ENCODE data around the gene NPW.
"Not testable (repeated sequence)": the region's sequence is repeated elsewhere in the genome, so short reads cannot be mapped to it uniquely, and the experiment has no call there.

Gene NPW

DNA sequence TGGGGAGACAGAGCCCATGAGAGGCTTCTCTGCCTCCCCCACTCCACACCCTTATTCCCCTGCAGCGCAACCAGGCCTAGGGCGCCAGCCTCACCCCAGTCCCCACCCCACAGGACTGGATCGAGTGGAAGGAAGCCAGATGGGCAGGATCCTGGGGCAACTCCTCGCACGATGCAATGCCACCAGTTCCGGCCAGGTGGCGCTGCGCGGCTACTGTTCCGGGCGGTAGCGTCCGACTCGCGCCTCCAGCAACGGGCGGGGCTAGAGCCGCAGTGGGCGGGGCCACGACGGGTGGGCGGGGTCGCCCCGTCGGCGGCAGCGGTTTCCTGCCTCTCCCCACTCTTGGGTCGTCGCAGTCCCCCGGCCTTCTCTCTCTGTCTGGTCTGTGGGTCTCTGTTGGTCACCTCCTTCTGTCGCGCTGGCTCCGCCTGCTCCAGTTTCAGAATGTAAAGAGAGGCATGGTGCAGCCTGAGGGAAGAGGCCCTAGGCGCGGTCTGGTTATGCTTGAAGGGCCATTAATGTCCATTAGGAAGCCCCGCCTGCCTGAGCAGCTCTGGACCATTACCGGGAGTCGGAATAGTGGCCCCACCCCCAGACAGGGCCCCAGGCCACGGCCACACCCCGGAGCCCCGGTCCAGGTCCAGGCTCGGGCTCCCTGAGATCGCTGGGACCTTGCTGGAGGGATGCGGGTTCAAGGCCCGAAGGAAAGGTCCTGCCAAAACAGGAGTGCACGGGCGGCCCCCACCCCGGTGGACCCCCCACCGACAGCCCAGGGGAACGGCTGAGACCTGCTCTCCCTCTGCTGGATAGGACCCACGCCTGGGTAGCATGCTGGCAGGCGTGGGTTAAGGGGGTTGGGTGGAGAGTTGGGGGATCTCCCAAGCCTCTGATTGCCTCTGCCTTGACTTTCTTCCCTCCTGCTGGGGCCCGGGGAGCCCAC is 3.8 kb downstream of the NPW start:
- DNase-seq (ENCODE audit: low read depth), result peak; percentile 84

DNA sequence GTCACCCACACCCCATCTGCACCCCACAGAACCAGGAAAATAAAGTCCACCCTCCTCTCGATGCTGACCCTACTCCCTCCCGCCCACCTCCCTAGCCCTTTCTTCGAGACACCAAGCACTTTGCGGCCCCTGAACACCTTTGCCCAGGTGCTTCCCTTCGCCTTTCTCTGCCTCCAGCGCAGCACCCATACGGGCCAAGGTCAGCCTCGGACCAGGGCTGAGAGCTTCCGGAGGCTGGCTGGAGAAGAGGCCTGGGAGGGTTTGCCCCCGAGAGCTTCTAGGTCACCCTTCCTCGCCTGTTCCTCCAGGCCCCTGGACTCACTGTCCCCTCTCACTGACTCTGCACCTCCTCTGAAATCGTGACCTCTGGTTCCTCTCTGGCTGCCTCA is 4.4 kb downstream of the NPW start:
- DNase-seq (ENCODE audit: low read depth), result no peak

DNA sequence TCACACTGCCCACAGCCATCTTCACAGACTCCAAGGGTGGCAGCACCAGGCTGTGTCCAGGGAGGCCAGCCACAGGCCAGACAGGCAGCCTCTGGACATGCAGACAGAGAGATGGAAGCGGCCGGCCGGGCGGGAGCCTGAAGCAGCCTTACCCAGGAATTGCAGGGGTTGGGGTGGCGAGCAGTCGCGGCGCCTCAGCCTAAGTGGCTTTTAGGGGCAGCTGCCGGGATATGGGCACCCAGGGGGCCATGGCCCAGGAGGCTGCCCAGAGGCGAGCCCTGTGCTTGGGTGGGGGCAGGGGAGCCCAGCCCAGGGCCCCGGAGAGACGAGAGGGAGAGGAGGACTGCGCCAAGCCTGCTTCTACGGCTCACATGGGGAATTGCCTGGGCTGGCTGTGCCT is 5.7 kb downstream of the NPW start:
- DNase-seq (ENCODE audit: low read depth), result no peak

GRCh38 chr16:2025878-2026460 is 6.4 kb downstream of the NPW start:
- no peak for DNase-seq (ENCODE audit: low read depth)

DNA sequence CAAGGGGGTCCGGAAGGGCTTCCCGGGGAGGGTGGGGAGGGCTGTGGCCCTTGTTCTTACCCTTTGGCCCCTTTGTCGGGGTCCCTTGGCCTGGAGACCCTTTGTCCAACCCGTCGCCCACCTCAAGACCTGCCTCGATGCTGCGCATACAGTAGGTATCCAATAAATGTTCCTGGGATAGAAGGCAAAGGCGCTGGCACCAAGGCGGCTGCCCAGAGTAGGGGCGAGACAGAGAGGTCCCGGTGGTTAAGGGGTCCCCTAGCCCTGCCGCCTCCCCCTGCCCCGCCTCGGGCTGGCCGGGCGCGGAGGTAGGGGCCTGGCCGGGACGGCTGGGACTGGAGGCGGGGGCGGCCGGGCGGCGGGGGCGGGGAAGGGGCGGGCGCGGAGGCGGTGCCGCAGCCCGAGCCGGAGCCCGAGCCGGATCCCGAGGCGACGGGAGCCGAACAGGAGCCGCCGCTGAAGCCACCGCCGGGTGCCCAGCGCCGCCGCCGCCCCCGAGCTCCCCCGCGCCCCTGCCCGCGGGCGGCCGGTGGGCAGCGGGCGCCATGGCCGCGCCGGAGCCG is 7.0 kb downstream of the NPW start, which contains the start of gene NHERF2:
TSS of gene NHERF2 (plus strand) at position 442 of the 563 bp plus-strand sequence. CDS start at position 546, 104 bp downstream.
- DNase-seq (ENCODE audit: low read depth), result no peak

DNA sequence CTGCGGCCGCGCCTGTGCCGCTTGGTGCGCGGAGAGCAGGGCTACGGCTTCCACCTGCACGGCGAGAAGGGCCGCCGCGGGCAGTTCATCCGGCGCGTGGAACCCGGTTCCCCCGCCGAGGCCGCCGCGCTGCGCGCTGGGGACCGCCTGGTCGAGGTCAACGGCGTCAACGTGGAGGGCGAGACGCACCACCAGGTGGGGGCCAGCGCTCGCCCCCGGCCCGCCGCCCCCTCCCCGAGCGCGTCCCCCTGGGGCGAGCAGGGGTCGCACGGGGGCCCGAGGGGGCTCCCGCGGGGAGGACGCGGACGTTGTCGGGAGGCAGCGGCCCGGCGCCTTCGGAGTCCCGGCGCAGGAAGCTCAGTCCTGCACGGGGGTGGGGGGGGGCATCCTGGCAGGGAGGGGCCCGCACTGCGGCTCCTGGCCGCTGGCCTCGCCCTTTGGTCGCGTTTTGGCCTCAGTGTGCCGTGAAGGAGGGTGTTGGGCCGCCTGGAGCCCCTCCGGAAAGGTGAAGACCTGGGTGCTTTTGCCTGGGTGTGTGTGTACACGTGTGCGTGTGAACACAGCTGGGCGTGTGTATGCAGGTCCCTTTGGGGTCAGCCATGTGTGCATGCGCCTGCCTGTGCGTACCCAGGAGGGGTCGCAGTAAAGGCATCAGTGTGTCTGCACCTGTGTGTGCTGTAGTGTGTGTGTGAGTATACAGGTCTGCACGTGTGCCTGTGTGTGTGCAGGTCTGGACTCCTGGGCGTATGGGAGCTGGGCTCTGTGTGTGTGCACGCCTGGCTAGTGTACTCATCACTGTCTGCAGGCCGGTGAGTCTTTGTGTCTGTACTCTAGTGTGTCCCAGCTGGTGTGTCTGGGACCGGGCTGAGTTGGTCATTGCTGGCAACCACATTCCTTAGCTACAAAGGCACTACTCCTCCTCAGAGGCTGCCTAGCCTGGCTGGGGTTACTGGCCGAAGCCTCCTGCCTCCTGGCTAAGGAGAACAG is 7.7 kb downstream of the NPW start:
- DNase-seq (ENCODE audit: low read depth), result no peak

DNA sequence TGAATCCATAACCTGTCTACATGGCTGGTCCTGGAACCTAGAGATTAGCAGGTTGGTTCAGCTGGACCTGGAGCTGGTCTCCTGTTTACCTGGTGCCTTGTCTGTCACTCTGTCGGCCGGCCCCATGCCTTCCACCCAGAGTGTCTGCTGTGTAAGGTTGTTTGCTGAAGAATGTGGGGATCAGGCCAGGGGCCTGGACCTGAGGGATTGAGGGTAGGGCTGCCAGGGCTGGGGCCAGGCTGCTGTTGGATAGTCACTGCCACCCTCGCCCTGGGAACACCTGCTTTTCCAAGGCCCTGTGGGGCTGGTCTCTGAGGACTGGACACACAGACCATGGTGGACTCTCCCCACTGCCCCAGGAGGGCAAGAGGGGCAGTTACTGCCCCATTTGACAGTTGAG is 8.6 kb downstream of the NPW start:
- no peak for DNase-seq (ENCODE audit: low read depth)

GRCh38 chr16:2028620-2029220 is 9.1 kb downstream of the NPW start:
- no peak for DNase-seq (ENCODE audit: low read depth)

DNA sequence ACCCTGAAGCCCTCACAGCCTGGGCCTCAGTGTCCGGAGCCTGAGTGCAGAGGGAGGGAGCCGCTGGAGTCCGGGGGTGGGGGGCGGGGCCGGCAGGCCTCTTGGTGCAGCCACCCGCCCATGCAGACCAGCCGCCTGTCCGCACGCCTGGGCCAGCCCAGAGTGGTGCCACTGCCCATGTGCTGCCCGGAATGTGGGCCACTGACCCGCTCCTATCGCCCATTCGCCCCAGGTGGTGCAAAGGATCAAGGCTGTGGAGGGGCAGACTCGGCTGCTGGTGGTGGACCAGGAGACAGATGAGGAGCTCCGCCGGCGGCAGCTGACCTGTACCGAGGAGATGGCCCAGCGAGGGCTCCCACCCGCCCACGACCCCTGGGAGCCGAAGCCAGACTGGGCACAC is 9.8 kb downstream of the NPW start:
- no peak for DNase-seq (ENCODE audit: low read depth)

DNA sequence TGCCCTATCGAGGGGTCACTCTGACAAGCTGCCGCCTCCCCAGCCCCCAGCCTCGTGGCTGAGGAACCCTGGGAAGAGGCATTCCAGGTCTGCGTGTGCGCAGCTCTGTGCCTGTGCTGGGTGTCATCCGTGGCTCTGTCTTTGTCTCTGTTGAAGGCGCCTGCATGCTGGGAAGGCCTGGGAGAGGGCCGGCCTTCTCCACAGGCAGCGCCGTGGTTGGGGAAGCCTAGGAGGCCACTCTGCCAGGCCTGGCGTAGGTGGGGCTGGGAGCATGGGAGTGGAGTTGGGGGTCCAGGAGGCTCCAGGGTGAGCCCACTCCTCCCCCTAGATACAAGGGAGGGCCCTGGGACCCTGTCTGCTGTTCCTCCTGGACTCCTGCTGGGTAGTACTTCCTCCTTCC is 10.5 kb downstream of the NPW start:
- DNase-seq (ENCODE audit: low read depth), result no peak

DNA sequence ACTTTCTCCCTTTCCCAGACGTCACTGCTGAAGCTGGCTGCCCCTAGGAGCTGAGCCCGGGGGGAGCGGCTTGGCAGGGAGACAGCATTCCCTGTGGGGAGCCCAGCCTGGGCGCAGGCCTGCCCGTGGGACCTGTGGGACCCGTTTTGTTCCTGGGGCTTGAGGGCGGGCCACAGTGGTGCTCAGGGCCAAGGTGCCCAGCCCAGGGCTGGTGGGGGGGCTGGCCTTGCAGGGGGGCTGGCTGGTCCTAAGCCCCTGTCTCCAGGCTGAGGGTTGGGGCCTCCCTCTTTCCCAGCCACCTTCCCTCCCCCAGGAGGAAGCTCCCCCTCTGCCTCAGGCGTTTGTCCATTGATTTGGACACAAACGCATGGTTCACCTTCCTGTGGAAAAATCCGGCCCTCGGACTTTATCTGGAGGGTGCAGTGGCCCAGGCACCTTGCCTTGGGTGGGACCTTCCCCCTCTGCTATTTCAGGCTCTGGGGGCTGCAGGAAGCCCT is 11.5 kb downstream of the NPW start:
- DNase-seq (ENCODE audit: low read depth), result no peak

GRCh38 chr16:2032285-2033056 is 12.9 kb downstream of the NPW start:
- no peak for DNase-seq (ENCODE audit: low read depth)

DNA sequence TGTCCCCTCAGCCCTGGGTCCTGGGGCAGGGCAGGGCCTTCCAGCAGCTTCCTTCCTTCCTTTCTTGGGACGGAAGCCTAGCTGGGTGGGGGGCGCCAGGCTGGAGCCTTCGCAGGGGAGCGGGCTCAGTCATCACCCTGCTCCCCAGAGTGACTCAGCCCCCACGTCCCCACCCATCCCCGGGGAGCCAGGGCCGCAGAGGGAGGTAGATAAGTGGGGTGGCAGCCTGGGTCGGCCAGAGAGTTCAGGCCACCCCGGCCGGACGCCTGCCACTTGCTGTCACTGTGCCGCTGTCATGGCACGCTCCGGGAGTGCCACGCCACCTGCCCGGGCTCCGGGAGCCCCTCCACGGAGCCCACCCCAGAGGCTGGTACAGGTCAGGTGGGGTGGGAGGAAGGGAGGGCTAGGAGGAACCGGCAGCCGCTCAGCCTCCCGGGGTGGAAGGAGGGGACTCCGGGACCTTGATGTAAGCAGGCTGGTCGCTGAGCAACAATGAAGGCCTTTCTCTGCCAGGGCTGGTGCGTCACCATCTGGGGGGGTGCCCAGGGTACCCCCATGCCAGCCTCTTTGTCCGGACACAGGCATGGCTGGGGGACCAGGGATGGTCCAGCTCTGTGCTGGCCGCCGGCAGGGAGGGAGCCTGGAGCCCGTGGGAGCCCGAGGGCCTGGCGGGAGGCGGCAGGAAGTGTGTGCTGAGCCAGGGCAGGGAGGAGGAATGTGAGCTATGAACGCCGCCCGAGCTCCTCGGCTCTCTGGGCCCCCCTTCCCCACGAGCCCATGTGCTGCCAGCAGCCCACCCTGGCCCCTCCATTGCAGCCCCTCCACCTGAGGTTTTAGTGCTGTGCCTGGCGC is 13.7 kb downstream of the NPW start:
- DNase-seq (ENCODE audit: low read depth), result no peak

GRCh38 chr16:2033909-2034695 is 14.5 kb downstream of the NPW start:
- DNase-seq (ENCODE audit: low read depth), result not testable (repeated sequence)

- DNase-seq (ENCODE audit: low read depth), result no peak
These were observed 15.3 kb downstream of the NPW start for GRCh38 chr16:2034696-2035430.

GRCh38 chr16:2035431-2036199 is 16.0 kb downstream of the NPW start:
- DNase-seq (ENCODE audit: low read depth), result no peak
